NCI-H1694 (cell line): Measurements from ENCODE around the gene DHX35.

Experiments used
- DNase-seq: peaks from one replicate; lab custom pipeline; 2025; lab: John Stamatoyannopoulos, UW

The DHX35 gene

DNA sequence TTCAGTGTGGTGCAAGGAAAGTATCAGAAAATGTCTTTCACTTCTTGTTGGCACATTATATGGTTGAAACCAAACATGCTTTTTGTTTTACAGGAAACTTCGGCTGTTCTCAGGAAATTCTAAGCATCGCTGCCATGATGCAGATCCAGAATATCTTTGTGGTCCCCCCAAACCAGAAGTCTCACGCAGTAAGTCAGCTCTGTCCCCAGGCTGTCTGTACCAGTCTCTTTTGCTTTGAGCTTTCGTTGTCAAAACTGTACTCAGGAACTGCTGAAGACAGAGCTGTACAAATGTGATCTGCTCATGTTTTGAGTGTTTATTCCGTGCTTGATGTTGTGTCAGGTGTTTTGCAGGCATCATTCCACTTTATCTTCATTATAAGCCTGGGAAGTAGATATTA lies 59.6 kb downstream of the DHX35 start:
- DNase-seq, result no peak

DNA sequence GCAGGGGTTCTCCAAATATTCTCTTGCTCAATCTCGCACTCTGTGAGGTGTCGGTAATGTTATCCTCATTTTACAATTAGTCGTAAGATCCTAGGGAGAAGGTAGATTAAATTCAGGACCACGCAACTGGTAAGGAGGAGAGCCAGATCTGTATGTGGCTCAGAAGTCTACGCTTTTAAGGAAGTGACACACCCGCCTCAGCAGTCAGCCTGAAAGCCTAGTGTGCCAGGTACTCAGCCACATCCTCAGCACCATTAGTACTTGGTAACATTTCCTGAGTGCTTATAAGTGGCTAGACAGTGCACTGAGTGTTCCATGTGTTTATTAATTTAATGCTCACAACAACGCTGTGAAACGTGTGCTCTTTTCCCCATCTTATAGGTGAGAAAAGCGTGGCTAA lies 63.7 kb downstream of the DHX35 start:
- DNase-seq, result no peak

DNA sequence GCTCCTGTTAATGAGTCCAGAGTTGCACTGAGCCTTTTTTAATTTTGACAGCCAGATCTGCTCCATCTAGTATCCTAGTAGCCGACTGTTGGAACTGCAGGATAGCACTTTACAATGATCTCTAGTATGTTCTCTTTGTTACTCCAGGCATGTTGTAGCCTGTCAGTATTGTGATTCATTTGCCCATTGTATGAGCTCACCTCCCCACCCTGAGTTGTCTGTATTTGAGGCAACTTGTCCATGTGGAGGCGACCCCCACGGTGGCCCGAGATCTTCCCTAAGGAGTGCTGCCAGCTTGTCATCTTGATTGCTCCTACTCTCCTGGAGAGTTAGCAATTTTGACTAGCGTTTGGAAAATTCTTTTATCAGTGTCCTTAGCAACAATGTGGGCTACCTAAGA lies 67.2 kb downstream of the DHX35 start:
- DNase-seq, result no peak

GRCh38 chr20:39032997-39033396 lies 70.9 kb downstream of the DHX35 start:
- no peak for DNase-seq

- no peak for DNase-seq
Observed at GRCh38 chr20:39036011-39036410, 73.9 kb downstream of the DHX35 start.

GRCh38 chr20:39036851-39037250 lies 74.7 kb downstream of the DHX35 start:
- DNase-seq, result no peak

DNA sequence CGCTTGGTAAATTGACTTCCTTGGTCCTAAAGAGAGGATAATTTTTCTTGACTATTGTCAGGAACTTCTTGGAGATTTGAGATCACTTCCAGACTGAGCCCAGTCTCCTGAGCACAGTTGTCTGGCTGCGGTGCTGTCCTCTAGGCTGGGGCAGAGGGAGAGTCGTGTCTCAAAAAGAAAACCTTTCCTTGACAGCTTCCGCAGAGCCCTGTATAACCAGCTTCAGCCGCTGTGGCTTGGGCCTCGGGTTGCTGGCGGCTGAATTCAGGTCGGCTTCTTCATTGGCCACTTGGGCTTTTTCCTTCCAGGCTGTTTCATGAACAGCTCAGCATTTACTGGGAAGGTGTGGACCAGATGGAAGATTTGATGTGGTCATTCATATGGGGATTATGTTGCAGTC lies 75.9 kb downstream of the DHX35 start:
- no peak for DNase-seq

GRCh38 chr20:39038495-39038894 lies 76.4 kb downstream of the DHX35 start:
- DNase-seq, result no peak

GRCh38 chr20:39039261-39039660 lies 77.1 kb downstream of the DHX35 start:
- DNase-seq, result no peak

GRCh38 chr20:39040116-39040515 lies 78.0 kb downstream of the DHX35 start:
- no peak for DNase-seq

GRCh38 chr20:39041067-39041466 lies 78.9 kb downstream of the DHX35 start:
- no peak for DNase-seq

GRCh38 chr20:39042279-39043150 lies 80.4 kb downstream of the DHX35 start:
- no peak for DNase-seq

DNA sequence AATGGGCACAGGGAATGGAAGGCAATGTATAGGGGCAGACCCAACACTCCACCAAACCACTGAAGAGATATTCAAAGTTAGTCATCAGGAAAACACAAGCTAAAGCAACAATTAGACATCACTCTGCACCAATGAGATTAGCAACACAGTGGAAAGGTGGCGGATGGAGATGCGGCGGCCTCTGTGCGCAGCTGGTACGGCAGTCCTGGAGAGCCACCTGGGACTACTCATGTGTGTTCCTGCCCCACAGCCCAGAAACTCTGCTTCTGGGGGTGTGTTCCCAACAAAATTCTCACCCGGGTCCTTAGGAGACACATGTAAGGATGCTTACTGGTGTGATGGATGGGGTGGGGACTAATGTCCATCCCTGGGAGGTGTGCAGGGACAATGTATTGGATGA lies 82.4 kb downstream of the DHX35 start:
- DNase-seq, result no peak

DNA sequence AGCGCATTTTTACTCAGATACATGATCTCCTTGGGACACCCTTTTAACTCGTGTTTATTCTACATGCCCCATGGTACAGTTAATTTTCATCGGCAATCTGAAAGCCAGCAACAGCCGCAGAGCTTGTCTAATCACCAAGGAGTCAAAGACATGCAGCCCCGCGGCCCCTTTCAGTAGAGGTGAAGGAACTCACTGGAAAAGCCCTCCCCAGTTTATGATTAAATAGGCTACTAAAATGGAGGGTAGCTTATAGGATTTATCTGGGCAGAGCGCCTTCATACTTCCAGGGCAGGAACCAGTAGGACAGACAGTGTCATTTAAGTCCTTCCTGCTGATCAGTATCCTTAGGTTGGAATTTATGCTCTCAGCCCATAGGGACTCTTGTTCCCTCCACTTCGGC lies 83.5 kb downstream of the DHX35 start:
- DNase-seq, result no peak

DNA sequence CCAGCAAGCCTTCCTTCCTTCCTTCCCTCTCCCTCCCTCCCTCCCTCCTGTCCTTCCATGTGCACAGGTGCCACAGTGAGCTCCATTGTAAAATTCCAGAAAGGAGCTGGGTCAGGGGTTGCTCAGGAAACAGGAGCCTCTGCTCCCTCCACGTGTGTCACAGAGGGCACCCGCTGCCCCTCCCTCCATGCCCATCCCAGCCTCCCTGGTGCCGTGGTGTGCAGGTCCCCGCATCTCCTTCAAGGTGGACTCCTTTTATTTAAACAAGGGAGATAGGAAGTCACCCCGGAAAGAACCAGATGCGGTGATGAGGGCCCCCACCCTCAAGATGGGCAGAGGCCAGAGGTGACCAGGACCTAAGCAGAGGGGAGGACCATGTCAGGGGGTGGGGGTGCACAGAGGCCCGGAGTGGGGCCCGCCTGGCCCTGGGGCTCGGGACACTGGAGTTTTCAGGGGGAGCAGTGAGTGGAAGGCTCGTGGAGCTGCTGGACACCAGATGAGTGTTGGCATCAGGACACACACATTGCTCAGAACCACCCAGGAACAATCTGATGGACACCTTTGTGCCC lies 85.4 kb downstream of the DHX35 start:
- no peak for DNase-seq

DNA sequence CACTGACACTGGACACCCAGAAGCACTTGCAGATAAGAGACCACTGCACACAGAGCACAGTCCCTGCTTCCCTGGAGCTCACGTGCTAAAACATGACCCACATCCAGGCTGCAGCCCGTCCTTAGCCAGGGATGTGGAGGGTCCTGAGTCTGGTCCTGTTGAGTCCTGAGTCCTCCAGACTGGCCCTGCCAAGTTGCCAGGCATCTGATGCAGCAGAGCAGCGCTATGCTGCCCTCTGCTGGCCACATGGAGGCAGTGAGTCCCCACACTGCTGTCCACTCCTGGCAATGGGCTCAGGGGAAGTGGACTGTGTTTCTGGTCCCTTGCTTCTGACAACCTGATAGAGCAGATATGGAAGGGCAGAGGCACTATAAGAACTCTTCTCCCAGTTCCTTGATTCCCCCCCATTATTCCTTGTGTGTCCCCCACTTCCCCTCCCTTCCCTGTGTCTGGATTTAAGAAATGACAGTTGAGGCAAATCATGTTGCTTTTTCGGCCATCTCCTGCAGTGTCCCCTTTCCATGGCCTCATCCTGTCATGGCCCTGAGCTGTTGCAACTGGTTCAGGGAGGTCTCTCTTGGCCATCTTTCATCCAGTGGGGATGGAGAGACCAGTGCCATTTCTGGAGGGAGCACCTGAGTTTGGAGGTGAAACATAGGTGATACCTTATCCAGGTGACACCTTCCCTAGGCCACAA lies 86.0 kb downstream of the DHX35 start:
- DNase-seq, result peak; percentile 39

- DNase-seq, result no peak
Observed at GRCh38 chr20:39049148-39049547, 87.0 kb downstream of the DHX35 start.

GRCh38 chr20:39049684-39050554 lies 87.8 kb downstream of the DHX35 start:
- DNase-seq, result peak; percentile 6

DNA sequence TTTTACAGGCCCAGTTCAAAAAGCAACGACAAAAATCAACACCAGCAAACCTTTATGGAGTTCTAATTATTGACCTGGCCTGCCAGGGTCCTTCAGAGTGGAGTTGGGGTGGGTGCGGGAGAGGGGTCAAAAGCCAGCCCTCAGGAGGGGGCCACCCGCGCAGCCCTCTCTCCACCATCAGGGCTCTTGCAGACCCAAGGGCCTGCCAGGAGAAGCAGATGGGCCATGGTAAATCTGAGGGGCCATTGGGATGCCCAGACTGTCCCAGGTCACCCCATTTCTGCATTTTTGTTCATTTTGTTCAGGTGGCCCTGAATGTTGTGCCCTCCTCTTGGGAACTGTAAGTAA lies 88.4 kb downstream of the DHX35 start:
- no peak for DNase-seq

DNA sequence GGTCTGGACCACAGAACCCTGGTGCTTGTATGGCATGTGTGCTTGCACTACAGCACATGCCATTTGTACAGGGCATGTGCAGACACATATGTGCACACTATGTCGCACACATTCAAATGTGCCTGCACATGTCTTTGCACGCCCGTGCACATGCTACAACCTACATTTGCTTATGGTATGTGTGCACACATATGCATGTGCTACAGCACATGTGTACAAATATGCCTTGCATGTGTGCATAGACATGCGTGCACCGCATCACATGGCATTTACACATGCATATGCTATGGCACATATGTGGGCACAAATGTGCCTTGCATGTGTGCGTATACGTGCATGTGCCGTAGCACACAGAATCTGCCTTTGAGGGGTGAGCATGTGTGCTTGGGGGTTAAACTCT lies 90.5 kb downstream of the DHX35 start:
- no peak for DNase-seq

DNA sequence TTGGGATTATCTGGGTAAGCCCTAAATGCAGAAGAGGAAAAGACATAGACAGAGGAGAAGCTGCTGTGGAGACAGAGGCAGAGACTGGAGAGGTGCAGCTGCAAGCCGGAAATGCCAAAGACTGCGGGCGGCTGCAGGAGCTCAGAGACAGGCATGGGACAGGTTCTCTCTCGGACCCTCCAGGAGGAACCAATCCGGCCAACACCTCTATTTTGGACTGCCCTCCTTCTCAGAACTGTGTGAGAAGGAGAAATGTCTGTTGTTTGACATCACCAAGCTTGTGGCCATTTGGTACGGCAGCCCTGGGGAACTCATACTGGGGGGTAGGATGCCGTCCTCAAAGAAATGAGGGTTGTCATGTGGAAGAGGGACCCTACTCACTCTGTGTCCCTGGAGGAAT lies 95.0 kb downstream of the DHX35 start:
- no peak for DNase-seq

DNA sequence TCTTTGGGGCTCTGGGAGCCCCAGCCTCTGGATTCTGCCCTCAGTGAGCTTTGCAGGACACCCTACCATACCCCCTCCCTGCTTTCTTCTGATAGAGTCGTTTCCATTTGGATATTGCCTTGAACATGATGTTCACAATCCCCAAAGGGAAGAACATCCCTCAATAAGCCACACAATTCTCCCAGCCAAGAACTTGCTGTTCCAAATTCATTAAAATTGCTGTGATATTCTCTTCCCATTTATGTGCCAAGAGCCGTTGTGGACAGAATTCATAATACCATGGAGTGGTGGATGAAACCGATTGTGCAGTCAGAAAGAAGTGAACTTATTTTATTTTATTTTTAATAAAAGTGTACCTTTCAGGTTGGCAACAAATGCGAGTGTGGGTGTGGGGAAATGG lies 95.8 kb downstream of the DHX35 start:
- no peak for DNase-seq
